H9 (cell line): ENCODE measurements around the gene MAGI1. TPM values are rescaled to one million over a fixed set of nuclear protein-coding genes. Genes with fewer than 3 reads are reported as not detected.

Experiments
- DNase-seq: peaks from one replicate; pipeline ENCODE4 v3.0.0-alpha.2; 2017
- H2AFZ ChIP-seq: one replicate; pipeline ENCODE4 v1.6.1; 2013; ENCODE audit warnings: mild to moderate bottlenecking, low read length, control low read depth, moderate library complexity
- H2AK5ac ChIP-seq: 2 replicates; pipeline ENCODE4 v1.6.1; 2013; ENCODE audit warnings: low read length, control low read depth, mixed read lengths; ENCODE audit not compliant: insufficient read length
- H2BK120ac ChIP-seq: one replicate; pipeline ENCODE4 v1.6.1; 2013; ENCODE audit warnings: low read depth, mild to moderate bottlenecking, low read length, control low read depth, inconsistent platforms; ENCODE audit not compliant: poor library complexity, severe bottlenecking
- H2BK12ac ChIP-seq: 2 replicates; pipeline ENCODE4 v1.6.1; 2013; ENCODE audit warnings: low read length, control low read depth, mixed read lengths, low read depth; ENCODE audit not compliant: insufficient read length
- H2BK15ac ChIP-seq: 2 replicates; pipeline ENCODE4 v1.6.1; 2013; ENCODE audit warnings: low read depth, low read length, control low read depth
- H2BK20ac ChIP-seq: one replicate; pipeline ENCODE4 v1.6.1; 2013; ENCODE audit warnings: low read depth, mild to moderate bottlenecking, low read length, control low read depth, inconsistent platforms; ENCODE audit not compliant: poor library complexity, severe bottlenecking
- H2BK5ac ChIP-seq: 2 replicates; pipeline ENCODE4 v1.6.1; 2013; ENCODE audit warnings: low read length, control low read depth, mixed read lengths; ENCODE audit not compliant: insufficient read length
- H3K14ac ChIP-seq: 2 replicates; pipeline ENCODE4 v1.6.1; 2013; ENCODE audit warnings: low read length, control low read depth; ENCODE audit not compliant: insufficient read depth
- H3K18ac ChIP-seq: 2 replicates; pipeline ENCODE4 v1.6.1; 2013; ENCODE audit warnings: low read depth, mild to moderate bottlenecking, mixed read lengths, low read length, control low read depth; ENCODE audit not compliant: insufficient read length
- H3K23ac ChIP-seq: 2 replicates; pipeline ENCODE4 v1.6.1; 2013; ENCODE audit warnings: low read length, control low read depth, mixed read lengths, low read depth; ENCODE audit not compliant: insufficient read length
- H3K23me2 ChIP-seq: 2 replicates; pipeline ENCODE4 v1.6.1; 2013; ENCODE audit warnings: low read depth, mild to moderate bottlenecking, mixed read lengths, low read length, control low read depth; ENCODE audit not compliant: insufficient read length, poor library complexity, severe bottlenecking
- H3K27ac ChIP-seq: 2 replicates; pipeline ENCODE4 v1.5.1; 2013; ENCODE audit warnings: low read length, control low read depth, mixed read lengths, low read depth; ENCODE audit not compliant: insufficient read length
- H3K27me3 ChIP-seq: 2 replicates; pipeline ENCODE4 v1.6.1; 2013; ENCODE audit warnings: low read length, control low read depth, inconsistent platforms; ENCODE audit not compliant: insufficient read depth
- H3K4ac ChIP-seq: 2 replicates; pipeline ENCODE4 v1.6.1; 2013; ENCODE audit warnings: low read depth, mild to moderate bottlenecking, control low read depth, inconsistent platforms, low read length, moderate library complexity
- H3K4me1 ChIP-seq: 2 replicates; pipeline ENCODE4 v1.6.1; 2013; ENCODE audit warnings: low read length, control low read depth, inconsistent platforms; ENCODE audit not compliant: insufficient read depth
- H3K4me2 ChIP-seq: 2 replicates; pipeline ENCODE4 v1.6.1; 2013; ENCODE audit warnings: low read length, control low read depth, mixed read lengths; ENCODE audit not compliant: insufficient read length, insufficient read depth
- H3K56ac ChIP-seq: 2 replicates; pipeline ENCODE4 v1.6.1; 2013; ENCODE audit warnings: low read depth, mild to moderate bottlenecking, mixed read lengths, low read length, control low read depth; ENCODE audit not compliant: insufficient read length
- H3K79me1 ChIP-seq: 2 replicates; pipeline ENCODE4 v1.6.1; 2013; ENCODE audit warnings: low read depth, mild to moderate bottlenecking, moderate library complexity, low read length, control low read depth, inconsistent platforms; ENCODE audit not compliant: insufficient read depth, poor library complexity, severe bottlenecking
- H3K79me2 ChIP-seq: 2 replicates; pipeline ENCODE4 v1.6.1; 2013; ENCODE audit warnings: low read length, control low read depth, inconsistent platforms; ENCODE audit not compliant: insufficient read depth
- H3K9ac ChIP-seq: 2 replicates; pipeline ENCODE4 v1.6.1; 2013; ENCODE audit warnings: low read length, control low read depth, mixed read lengths; ENCODE audit not compliant: insufficient read length; ENCODE audit errors: extremely low read depth
- H3K9me3 ChIP-seq: one replicate; pipeline ENCODE4 v1.6.1; 2013; ENCODE audit warnings: low read depth, low read length, inconsistent platforms; ENCODE audit not compliant: control insufficient read depth
- H3T11ph ChIP-seq: one replicate; pipeline ENCODE4 v1.6.1; 2013; ENCODE audit warnings: mild to moderate bottlenecking, low read length, control low read depth, inconsistent platforms
- H4K20me1 ChIP-seq: one replicate; pipeline ENCODE4 v1.6.1; 2013; ENCODE audit not compliant: control insufficient read depth, insufficient read length, insufficient read depth
- H4K5ac ChIP-seq: 2 replicates; pipeline ENCODE4 v1.6.1; 2013; ENCODE audit warnings: low read depth, mild to moderate bottlenecking, mixed read lengths, low read length, control low read depth; ENCODE audit not compliant: insufficient read length
- H4K8ac ChIP-seq: replicated peaks from 2 replicates; pipeline ENCODE4 v1.6.1; 2013; ENCODE audit warnings: low read length, control low read depth, mixed read lengths, low read depth; ENCODE audit not compliant: insufficient read length
- H4K91ac ChIP-seq: 2 replicates; pipeline ENCODE4 v1.6.1; 2013; ENCODE audit warnings: low read depth, mild to moderate bottlenecking, moderate library complexity, mixed read lengths, low read length, control low read depth; ENCODE audit not compliant: insufficient read length
- H3K27ac Mint-ChIP-seq, 3 experiments: 2 replicates in 2 of 3; 3 replicates in 1 of 3; pipeline ENCODE4 v1.8.0; 2020 to 2021; ENCODE audit warnings: mixed read lengths in 3 of 3, mild to moderate bottlenecking in 1 of 3, moderate library complexity in 1 of 3
- H3K27me3 Mint-ChIP-seq: 2 replicates; pipeline ENCODE4 v1.8.0; 2021; ENCODE audit warnings: low read depth, mild to moderate bottlenecking, moderate library complexity, mixed read lengths
- H3K36me3 Mint-ChIP-seq, 3 experiments: 2 replicates in 2 of 3; 3 replicates in 1 of 3; pipeline ENCODE4 v1.8.0; 2020 to 2021; ENCODE audit warnings: low read depth in 3 of 3, mixed read lengths in 3 of 3; ENCODE audit not compliant: insufficient read depth in 1 of 3
- H3K4me1 Mint-ChIP-seq, 2 experiments: 2 replicates each; pipeline ENCODE4 v1.8.0; 2020; ENCODE audit warnings: mixed read lengths in 2 of 2
- H3K4me3 Mint-ChIP-seq, 2 experiments: 2 replicates in 1 of 2; 3 replicates in 1 of 2; pipeline ENCODE4 v1.8.0; 2020 to 2021; ENCODE audit warnings: mild to moderate bottlenecking in 2 of 2, mixed read lengths in 2 of 2, moderate library complexity in 1 of 2
- H3K9me3 Mint-ChIP-seq, 2 experiments: 2 replicates in 1 of 2; 3 replicates in 1 of 2; pipeline ENCODE4 v1.8.0; 2020; ENCODE audit warnings: mild to moderate bottlenecking in 2 of 2, mixed read lengths in 2 of 2, moderate library complexity in 1 of 2
- CTCF ChIP-seq: fragments of 200-600 bp; sonication (generic); conservative IDR thresholded peaks from 3 replicates; pipeline ENCODE4 v1.8.0; 2021; ENCODE audit warnings: antibody characterized with exemption, mild to moderate bottlenecking
- WGBS: extraction: QIAGEN DNeasy Blood & Tissue Kit; methylation state at CpG from one replicate; pipeline ENCODE4 v1.1.7; 2013; ENCODE audit warnings: missing lambda C conversion rate, low lambda C conversion rate, mixed read lengths; ENCODE audit not compliant: insufficient read length; ENCODE audit errors: extremely low coverage; 5-methylcytosine and 5-hydroxymethylcytosine counted together
- total RNA-seq: library from RNA; stranded (reverse); gene quantifications from 2 replicates; pipeline ENCODE4 v1.2.1, GENCODE V29; 2021

MAGI1 gene
- total RNA-seq, 1 experiment from 2014 or later = 65.7 TPM

GRCh38 chr3:66075281-66075680 is 36.6 kb upstream of the MAGI1 start:
- Histone ChIP-seq H4K91ac (no peak overlapping the region), H3K27ac (no peak overlapping the region), H3K9ac (no peak overlapping the region), H3K56ac (no peak overlapping the region), H3K27me3 (no peaks in the 10 kb centered on the region), H2BK15ac (no peak overlapping the region), H2AFZ (no peak overlapping the region), H4K8ac (no peak overlapping the region), H3K18ac (no peak overlapping the region), H4K20me1 (no peaks in the 10 kb centered on the region), H3K23me2 (no peaks in the 10 kb centered on the region), H4K5ac (no peak overlapping the region), H3K4me1 (no peaks in the 10 kb centered on the region), H3K4me2 (no peak overlapping the region), H3K79me1 (no peaks in the 10 kb centered on the region), H3K9me3 (no peaks in the 10 kb centered on the region), H2BK20ac (no peak overlapping the region), H3K14ac (0 out of 2 replicates have a peak overlapping the region, but pooled peaks have one; percentile 44), H2AK5ac (no peak overlapping the region), H3K79me2 (no peaks in the 10 kb centered on the region), H2BK12ac (no peak overlapping the region), H2BK120ac (no peak overlapping the region), H3K4ac (no peak overlapping the region), H2BK5ac (no peak overlapping the region), H3K23ac (no peak overlapping the region), H3T11ph (no peak overlapping the region)
- Mint-ChIP-seq H3K4me3 (no peak overlapping the region), H3K27me3 (no peaks in the 10 kb centered on the region), H3K36me3 (no peaks in the 10 kb centered on the region), H3K27ac (no peak overlapping the region), H3K4me1 (peaks cover 3 to 8% of the 10 kb centered on the region in 2 experiments), H3K9me3 (no peaks in the 10 kb centered on the region)
- no peak for DNase-seq
- no peak for TF ChIP-seq CTCF
- WGBS = no CpG with 5 or more reads among the region's 4 CpGs
